GM23248 (cell line): ENCODE data around the gene STK11IP. TPM values are rescaled to one million over a fixed set of nuclear protein-coding genes. Genes with fewer than 3 reads are reported as not detected.

Source experiments
- DNase-seq: peaks from one replicate; pipeline ENCODE4 v3.0.0-alpha.2; 2015
- H2AFZ ChIP-seq: fragments of 200-600 bp; sonication (generic); 2 replicates; pipeline ENCODE4 v1.6.1; 2016; ENCODE audit warnings: antibody characterized with exemption
- H3F3A ChIP-seq: fragments of 200-600 bp; sonication (generic); 2 replicates; pipeline ENCODE4 v1.6.1; 2016; ENCODE audit warnings: mild to moderate bottlenecking, antibody characterized with exemption, mixed run types; ENCODE audit not compliant: insufficient read depth
- H3K27ac ChIP-seq: fragments of 200-600 bp; sonication (generic); 2 replicates; pipeline ENCODE4 v1.5.1; 2016; ENCODE audit warnings: mild to moderate bottlenecking
- H3K27me3 ChIP-seq: fragments of 200-600 bp; sonication (generic); replicated peaks from 2 replicates; pipeline ENCODE4 v1.6.1; 2016; ENCODE audit warnings: mild to moderate bottlenecking; ENCODE audit not compliant: insufficient read depth
- H3K36me3 ChIP-seq: fragments of 200-600 bp; sonication (generic); 2 replicates; pipeline ENCODE4 v1.6.1; 2016; ENCODE audit warnings: low read depth, mild to moderate bottlenecking
- H3K4me1 ChIP-seq: fragments of 200-600 bp; sonication (generic); 2 replicates; pipeline ENCODE4 v1.6.1; 2016; ENCODE audit warnings: mild to moderate bottlenecking; ENCODE audit not compliant: insufficient read depth
- H3K4me2 ChIP-seq: fragments of 200-600 bp; sonication (generic); one replicate; pipeline ENCODE4 v1.6.1; 2016; ENCODE audit warnings: mild to moderate bottlenecking; ENCODE audit not compliant: unreplicated experiment
- H3K4me3 ChIP-seq: fragments of 200-600 bp; sonication (generic); 2 replicates; pipeline ENCODE4 v1.5.1; 2016; ENCODE audit warnings: mild to moderate bottlenecking
- H3K79me2 ChIP-seq: fragments of 200-600 bp; sonication (generic); 2 replicates; pipeline ENCODE4 v1.6.1; 2016; ENCODE audit warnings: mild to moderate bottlenecking; ENCODE audit not compliant: insufficient read depth
- H3K9ac ChIP-seq: fragments of 200-600 bp; sonication (generic); 2 replicates; pipeline ENCODE4 v1.6.1; 2016; ENCODE audit warnings: mild to moderate bottlenecking
- H3K9me2 ChIP-seq: fragments of 200-600 bp; sonication (generic); 2 replicates; pipeline ENCODE4 v1.6.1; 2016; ENCODE audit warnings: mixed run types, mild to moderate bottlenecking, moderate library complexity; ENCODE audit not compliant: insufficient read depth
- H3K9me3 ChIP-seq: fragments of 200-600 bp; sonication (generic); one replicate; pipeline ENCODE4 v1.6.1; 2017; ENCODE audit warnings: low read depth
- H4K20me1 ChIP-seq: fragments of 200-600 bp; sonication (generic); 2 replicates; pipeline ENCODE4 v1.6.0; 2016; ENCODE audit not compliant: insufficient read depth
- EZH2 ChIP-seq: fragments of 200-600 bp; sonication (generic); IDR thresholded peaks from 2 replicates; pipeline ENCODE4 v1.6.1; 2018; ENCODE audit warnings: antibody characterized with exemption, mild to moderate bottlenecking; ENCODE audit not compliant: insufficient read depth, poor library complexity, severe bottlenecking
- EZH2phosphoT487 ChIP-seq: fragments of 200-600 bp; sonication (generic); IDR thresholded peaks from 2 replicates; pipeline ENCODE4 v1.6.1; 2018; ENCODE audit warnings: antibody characterized with exemption, moderate library complexity, mild to moderate bottlenecking, low read depth; ENCODE audit not compliant: insufficient read depth
- WGBS, 2 experiments: methylation state at CpG; one replicate each; pipeline ENCODE4 v1.1.6; 2015 to 2017; ENCODE audit warnings: low lambda C conversion rate in 2 of 2, low coverage in 1 of 2; ENCODE audit errors: missing lambda C conversion rate in 2 of 2; 5-methylcytosine and 5-hydroxymethylcytosine counted together
- in situ Hi-C: fragments of 300-500 bp; cut with MboI; formaldehyde crosslinking; loops from 2 replicates; pipeline ENCODE4 v1.15.0; 2020
- polyA plus RNA-seq: library from polyadenylated mRNA; unstranded; fragments of >200 nt; fragmentation: Nextera tagmentation; extraction: Ambion mirVana; gene quantifications from 2 replicates; pipeline ENCODE4 v1.2.1, GENCODE V29; 2016
- total RNA-seq: library from RNA; depleted of rRNA; stranded (reverse); fragments of >200 nt; shearing (Covaris generic); gene quantifications from 2 replicates; pipeline ENCODE4 v1.2.3, GENCODE V29; 2014

Gene STK11IP
- total and polyA plus RNA-seq, 2 experiments from 2014 or later, result 7.3 to 10.5 TPM

DNA sequence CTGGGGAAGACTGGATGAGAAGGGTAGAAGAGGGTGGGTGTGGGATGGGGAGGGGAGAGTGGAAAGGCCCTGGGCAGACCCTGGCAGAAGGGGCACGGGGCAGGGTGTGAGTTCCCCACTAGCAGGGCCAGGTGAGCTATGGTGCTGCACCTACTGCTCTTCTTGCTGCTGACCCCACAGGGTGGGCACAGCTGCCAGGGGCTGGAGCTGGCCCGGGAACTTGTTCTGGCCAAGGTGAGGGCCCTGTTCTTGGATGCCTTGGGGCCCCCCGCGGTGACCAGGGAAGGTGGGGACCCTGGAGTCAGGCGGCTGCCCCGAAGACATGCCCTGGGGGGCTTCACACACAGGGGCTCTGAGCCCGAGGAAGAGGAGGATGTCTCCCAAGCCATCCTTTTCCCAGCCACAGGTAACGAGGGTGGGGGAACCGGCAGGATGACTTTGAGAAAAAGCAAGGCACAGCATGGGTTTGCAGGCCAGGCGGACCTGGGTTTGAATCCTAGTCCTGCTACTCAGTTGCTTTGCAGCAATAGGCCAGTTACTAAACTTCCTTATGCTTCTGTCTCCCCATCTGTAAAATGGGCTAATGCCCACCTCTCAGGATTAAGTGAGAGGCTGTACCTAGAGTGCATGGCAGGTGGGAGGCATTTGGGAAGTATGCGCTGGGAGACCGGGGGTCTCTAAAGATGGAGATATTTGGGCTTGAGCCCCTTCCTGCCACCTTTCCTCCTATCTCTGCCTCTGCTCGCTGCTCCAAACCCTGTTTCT is 25.2 kb upstream of the STK11IP start, which contains the start of gene INHA:
INHA (plus strand) TSS at position 74 of the 765 bp plus-strand sequence; CDS start at position 139, 65 bp downstream.
- H3K4me2 ChIP-seq, result peak within 1 kb of the TSS; percentile 68
- no peaks in the 10 kb centered on the region for H3K9me3 ChIP-seq
- no peaks in the 10 kb centered on the region for H4K20me1 ChIP-seq
- H3K4me1 ChIP-seq, result peaks cover 6% of the 10 kb centered on the region; the same call in 1 of the 2 replicates
- H2AFZ ChIP-seq, result peak within 1 kb of the TSS; percentile 69
- no peaks in the 10 kb centered on the region for H3K27me3 ChIP-seq
- H3K9me2 ChIP-seq, result no peaks in the 10 kb centered on the region
- H3K9ac ChIP-seq, result peak within 1 kb of the TSS; percentile 82
- WGBS, 2 experiments, result 80 to 85% methylated on average over 13 of the region's 13 CpGs
- H3K4me3 ChIP-seq, result peak within 1 kb of the TSS; percentile 79
- no peak for DNase-seq
- H3K36me3 ChIP-seq, result no peaks in the 10 kb centered on the region
- peaks cover 15% of the 10 kb centered on the region; the same call in 1 of the 2 replicates for H3K79me2 ChIP-seq
- no peaks in the 10 kb centered on the region for H3F3A ChIP-seq
- H3K27ac ChIP-seq, result peak within 1 kb of the TSS; percentile 23; the same call in 1 of the 2 replicates
- in situ Hi-C loops, result no loop called here
- TF ChIP-seq EZH2 (no peak), EZH2phosphoT487 (no peak)

DNA sequence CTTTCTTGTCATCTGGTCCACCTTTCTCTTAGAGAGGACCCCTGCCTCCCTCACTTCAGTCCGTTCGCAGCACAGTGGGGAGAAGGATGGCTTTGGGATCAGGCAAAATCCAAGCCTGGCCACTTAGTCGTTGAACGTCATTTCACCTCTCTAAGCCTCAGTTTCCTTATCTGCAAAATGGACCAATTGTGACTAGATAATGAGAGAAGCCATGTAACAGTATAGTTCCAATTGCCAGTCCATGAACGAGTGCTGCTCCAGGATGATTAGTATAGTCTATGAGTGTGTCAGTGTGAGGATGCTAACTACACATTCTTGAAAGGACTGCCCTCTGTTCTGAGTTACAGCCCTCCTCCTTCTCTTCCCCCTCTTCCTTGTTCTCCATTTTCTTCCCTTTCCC is 24.5 kb upstream of the STK11IP start:
- Histone ChIP-seq H3K36me3 (no peaks in the 10 kb centered on the region), H3K4me3 (no peak overlapping the region), H3K79me2 (peaks cover 15% of the 10 kb centered on the region; the same call in 1 of the 2 replicates), H3K9ac (no peak overlapping the region), H3K27me3 (no peaks in the 10 kb centered on the region), H3K27ac (no peak overlapping the region), H3K4me2 (no peak overlapping the region), H2AFZ (no peak overlapping the region), H3F3A (no peaks in the 10 kb centered on the region), H4K20me1 (no peaks in the 10 kb centered on the region), H3K9me2 (no peaks in the 10 kb centered on the region), H3K4me1 (peaks cover 6% of the 10 kb centered on the region; the same call in 1 of the 2 replicates), H3K9me3 (no peaks in the 10 kb centered on the region)
- WGBS, 2 experiments, result 56 to 64% methylated on average over 5 of the region's 5 CpGs
- DNase-seq, result no peak
- in situ Hi-C loops, result no loop called here
- no peak for TF ChIP-seq EZH2phosphoT487
- no peak for TF ChIP-seq EZH2

DNA sequence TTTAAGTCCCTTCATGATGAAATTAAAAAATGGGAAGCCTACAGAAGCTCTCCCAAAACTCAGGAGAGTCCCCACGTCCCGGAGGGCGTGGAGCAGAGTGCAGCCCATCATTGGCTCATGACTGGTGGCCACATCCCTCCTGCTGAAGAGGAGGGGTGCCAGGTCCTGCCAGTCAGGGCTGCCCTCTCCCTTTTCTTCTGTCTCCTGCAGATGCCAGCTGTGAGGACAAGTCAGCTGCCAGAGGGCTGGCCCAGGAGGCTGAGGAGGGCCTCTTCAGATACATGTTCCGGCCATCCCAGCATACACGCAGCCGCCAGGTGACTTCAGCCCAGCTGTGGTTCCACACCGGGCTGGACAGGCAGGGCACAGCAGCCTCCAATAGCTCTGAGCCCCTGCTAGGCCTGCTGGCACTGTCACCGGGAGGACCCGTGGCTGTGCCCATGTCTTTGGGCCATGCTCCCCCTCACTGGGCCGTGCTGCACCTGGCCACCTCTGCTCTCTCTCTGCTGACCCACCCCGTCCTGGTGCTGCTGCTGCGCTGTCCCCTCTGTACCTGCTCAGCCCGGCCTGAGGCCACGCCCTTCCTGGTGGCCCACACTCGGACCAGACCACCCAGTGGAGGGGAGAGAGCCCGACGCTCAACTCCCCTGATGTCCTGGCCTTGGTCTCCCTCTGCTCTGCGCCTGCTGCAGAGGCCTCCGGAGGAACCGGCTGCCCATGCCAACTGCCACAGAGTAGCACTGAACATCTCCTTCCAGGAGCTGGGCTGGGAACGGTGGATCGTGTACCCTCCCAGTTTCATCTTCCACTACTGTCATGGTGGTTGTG is 23.0 kb upstream of the STK11IP start:
- Histone ChIP-seq H3K27ac (no peak overlapping the region), H3K9ac (no peak overlapping the region), H4K20me1 (no peaks in the 10 kb centered on the region), H3K79me2 (peaks cover 6% of the 10 kb centered on the region; the same call in 1 of the 2 replicates), H3K9me2 (no peaks in the 10 kb centered on the region), H3F3A (no peaks in the 10 kb centered on the region), H3K27me3 (no peaks in the 10 kb centered on the region), H3K4me2 (no peak overlapping the region), H3K36me3 (no peaks in the 10 kb centered on the region), H3K4me3 (no peak overlapping the region), H2AFZ (no peak overlapping the region), H3K9me3 (no peaks in the 10 kb centered on the region), H3K4me1 (peaks cover 4% of the 10 kb centered on the region; the same call in 1 of the 2 replicates)
- 82 to 84% methylated on average over 21 to 22 of the region's 22 CpGs for WGBS, 2 experiments
- in situ Hi-C loops, result no loop called here
- no peak for DNase-seq
- TF ChIP-seq EZH2phosphoT487, result no peak
- no peak for TF ChIP-seq EZH2

DNA sequence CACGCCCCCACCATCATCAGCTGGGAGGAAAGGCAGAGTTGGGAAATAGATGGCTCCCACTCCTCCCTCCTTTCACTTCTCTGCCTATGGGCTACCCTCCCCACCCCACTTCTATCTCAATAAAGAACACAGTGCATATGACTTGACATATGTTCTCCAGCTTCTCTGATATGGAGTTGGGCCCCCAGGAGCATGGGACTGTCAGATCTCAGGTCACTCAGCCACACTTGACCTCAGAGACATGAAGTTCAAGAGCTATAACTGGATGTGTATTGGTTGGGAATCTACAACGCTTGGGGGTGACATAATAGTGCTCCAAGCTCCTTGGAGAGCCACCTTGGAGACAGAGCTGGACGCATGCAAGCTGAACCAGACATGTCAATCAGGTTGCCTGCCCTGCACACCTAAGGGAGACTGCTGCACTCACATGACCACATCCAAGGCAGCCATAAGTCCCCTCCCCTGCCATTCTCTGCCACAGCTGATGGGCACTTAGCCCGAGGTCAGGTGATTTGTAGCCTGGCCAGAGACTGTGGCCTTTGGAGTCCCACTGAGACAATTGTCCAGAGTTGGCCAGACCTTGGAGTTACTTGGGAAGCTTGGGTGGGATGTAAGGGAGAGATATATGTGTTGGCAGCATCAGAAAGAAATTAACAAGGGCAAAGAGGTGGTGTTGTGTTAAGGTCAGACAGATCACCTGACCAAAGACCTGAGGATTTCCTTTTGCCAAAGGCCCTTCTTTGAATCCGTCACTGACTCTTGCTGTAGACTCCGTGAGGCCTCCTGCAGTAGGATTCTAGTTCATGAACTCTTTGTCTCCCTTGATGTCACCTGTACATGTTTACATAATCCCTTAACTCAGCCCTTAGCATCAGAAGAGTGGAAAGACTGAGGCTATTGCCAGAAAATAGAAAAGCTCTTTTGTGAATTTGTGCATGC is 21.8 kb upstream of the STK11IP start:
- Histone ChIP-seq H3K9me2 (no peaks in the 10 kb centered on the region), H3K27me3 (no peaks in the 10 kb centered on the region), H3F3A (no peaks in the 10 kb centered on the region), H3K36me3 (no peaks in the 10 kb centered on the region), H3K9ac (no peak overlapping the region), H3K4me3 (no peak overlapping the region), H3K4me2 (no peak overlapping the region), H3K27ac (no peak overlapping the region), H4K20me1 (no peaks in the 10 kb centered on the region), H3K4me1 (no peaks in the 10 kb centered on the region), H3K9me3 (no peaks in the 10 kb centered on the region), H3K79me2 (no peaks in the 10 kb centered on the region), H2AFZ (no peak overlapping the region)
- no peak for DNase-seq
- TF ChIP-seq EZH2phosphoT487 (no peak), EZH2 (no peak)
- in situ Hi-C loops, result no loop called here
- 58 to 63% methylated on average over 6 of the region's 6 CpGs for WGBS, 2 experiments
